NCI-H748 (cell line): ENCODE measurements around the gene ANKIB1.
"Not testable (repeated sequence)": the region's sequence is repeated elsewhere in the genome, so short reads cannot be mapped to it uniquely, and the experiment has no call there.

Experiments
- DNase-seq: peaks from one replicate; lab custom pipeline; 2025; ENCODE audit not compliant: unreplicated experiment; lab: John Stamatoyannopoulos, UW

The ANKIB1 gene

GRCh38 chr7:92400013-92400412, 154.2 kb downstream of the ANKIB1 start:
- no peak for DNase-seq

DNA sequence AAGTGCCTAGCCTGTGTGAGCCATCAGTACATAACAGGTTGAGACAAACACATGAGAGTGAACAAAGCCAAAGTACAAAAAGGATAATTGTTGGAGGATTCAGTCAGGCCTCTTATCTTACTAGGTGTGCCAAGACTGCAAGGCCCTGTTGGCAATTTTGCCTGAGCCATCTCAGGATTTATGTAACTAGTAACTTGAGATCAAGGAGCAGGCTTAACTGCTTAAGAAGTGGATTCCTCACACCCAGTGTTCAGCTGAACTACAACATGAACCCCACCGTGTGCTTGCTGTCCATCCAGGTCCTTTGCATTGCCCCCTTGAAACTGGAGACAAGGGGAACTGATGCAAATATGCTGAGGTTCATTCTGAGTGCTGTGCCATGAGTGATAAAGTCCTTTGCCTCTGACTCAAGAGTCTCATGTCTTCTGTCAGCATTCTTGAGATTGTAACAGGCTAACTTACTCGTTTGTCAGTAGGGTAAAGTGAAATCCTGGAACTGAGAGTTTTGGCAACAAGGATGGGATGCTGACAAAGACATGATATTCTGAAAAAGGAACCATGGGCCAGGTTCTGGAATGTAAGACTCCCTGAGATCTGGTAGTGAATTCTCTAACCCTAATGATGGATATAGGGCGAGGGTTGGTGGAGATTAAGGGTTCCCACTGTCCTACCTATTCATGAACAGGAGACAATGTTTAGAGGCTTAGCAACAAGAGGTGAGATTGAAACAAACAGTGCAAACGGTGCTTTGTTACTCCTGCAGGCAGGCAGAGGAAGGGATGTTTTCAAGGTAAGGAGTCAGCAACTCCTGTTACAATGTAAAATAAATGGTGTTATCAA, 157.4 kb downstream of the ANKIB1 start:
- no peak for DNase-seq

GRCh38 chr7:92403760-92404074, 157.9 kb downstream of the ANKIB1 start:
- no peak for DNase-seq

DNA sequence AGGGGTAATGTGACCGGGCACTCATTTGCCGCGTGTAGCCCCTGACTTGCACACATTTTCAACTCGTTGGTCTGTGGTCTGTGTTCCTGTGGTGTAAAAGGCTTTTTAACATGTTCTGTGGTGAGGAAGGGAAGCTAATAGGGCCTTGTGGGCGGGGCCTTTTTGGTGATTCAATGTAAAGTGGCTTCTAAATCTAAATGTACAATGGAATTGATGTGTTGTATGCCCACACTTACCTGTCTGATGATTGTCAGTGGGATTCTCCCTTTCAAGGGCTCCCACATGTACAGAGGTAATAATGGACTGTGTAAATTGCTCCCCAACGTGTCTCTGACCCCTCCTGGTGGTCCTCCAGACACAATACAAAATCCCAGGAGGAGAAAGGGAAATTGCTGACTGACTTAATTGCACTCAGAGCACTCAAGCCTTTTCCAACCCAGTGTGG, 158.4 kb downstream of the ANKIB1 start:
- DNase-seq: peak; percentile 53

DNA sequence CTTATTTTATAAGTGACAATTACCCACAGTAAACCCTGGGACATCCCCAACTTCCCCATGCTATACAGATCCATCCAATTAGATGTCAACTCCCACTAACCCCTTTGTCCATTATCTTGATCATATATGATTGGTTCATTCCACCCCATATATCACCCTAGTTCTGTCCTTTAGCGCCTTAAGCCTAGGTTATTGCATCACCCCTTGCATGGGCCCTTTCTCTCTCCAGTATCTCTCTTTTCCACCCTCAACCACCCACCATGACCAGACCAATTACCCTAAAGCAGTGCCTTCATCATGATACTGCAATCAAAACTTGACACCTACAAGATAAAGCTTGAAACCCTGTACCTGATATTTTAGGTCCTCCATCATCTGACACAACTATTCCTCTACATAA, 163.6 kb downstream of the ANKIB1 start:
- DNase-seq: no peak

DNA sequence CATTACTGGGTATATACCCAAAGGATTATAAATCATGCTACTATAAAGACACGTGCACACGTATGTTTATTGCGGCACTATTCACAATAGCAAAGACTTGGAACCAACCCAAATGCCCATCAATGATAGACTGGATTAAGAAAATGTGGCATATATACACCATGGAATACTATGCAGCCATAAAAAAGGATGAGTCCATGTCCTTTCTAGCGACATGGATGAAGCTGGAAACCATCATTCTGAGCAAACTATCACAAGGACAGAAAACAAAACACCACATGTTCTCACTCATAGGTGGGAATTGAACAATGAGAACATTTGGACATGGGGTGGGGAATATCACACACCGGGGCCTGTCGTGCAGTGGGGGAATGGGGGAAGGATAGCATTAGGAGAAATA, 164.4 kb downstream of the ANKIB1 start:
- DNase-seq: not testable (repeated sequence)

DNA sequence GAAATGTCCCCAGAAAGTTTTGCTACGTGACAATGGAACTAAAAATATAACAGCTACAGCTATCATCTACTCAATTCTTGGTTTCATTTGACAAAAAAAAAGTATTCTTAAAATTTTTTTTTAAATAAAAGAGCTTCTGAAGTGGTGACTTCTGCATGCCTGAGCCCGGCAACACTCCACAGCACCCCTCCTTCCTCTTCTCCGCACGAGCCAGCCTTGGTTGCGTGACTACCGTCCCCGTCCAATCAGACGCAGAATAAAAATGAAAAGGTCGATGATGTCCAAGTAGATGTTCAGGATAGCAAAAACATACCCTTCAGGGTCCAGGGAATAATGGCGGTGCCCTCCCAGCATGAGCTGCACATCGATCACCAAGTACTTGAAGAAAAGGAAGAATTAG, 167.0 kb downstream of the ANKIB1 start:
- DNase-seq: no peak

- DNase-seq: no peak
Measured at GRCh38 chr7:92413550-92413949, 167.8 kb downstream of the ANKIB1 start.

DNA sequence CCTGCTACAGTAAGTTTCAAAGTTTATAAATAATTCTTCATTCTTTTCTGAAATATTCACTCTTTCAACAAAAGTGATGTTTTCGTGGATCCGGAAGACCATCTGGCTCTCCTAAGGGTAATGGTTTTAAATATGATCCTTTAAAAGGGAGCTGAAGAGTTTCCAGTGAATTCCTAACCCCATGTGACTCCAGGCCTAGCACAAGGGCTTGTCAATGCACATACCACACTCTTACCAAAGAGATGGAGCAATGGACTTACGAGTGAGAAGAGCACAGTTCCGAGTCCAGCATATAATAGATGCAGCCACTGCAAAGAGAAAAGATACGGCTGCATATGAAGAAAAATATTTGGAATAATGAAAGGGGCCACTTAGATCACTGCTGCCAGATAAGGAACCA, 169.5 kb downstream of the ANKIB1 start:
- DNase-seq: no peak

DNA sequence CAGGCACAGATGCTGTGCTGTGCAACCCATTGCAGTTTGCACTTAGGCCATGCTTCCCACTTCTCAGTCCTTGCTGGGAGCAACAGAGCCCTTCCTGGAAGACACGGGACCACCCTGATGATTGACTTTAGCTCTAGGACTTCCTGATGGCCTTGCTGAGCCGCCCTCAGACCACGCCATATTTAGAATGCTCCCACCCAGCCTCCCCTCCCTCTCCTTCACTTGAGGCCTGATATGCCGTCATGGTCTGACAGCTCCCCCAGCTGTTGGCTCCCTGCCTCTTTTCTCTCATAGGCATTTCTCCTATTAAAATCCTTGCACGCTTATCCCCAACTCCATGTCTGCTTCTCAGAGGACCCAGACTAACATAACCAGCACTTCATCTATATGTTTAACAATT, 172.1 kb downstream of the ANKIB1 start:
- no peak for DNase-seq

DNA sequence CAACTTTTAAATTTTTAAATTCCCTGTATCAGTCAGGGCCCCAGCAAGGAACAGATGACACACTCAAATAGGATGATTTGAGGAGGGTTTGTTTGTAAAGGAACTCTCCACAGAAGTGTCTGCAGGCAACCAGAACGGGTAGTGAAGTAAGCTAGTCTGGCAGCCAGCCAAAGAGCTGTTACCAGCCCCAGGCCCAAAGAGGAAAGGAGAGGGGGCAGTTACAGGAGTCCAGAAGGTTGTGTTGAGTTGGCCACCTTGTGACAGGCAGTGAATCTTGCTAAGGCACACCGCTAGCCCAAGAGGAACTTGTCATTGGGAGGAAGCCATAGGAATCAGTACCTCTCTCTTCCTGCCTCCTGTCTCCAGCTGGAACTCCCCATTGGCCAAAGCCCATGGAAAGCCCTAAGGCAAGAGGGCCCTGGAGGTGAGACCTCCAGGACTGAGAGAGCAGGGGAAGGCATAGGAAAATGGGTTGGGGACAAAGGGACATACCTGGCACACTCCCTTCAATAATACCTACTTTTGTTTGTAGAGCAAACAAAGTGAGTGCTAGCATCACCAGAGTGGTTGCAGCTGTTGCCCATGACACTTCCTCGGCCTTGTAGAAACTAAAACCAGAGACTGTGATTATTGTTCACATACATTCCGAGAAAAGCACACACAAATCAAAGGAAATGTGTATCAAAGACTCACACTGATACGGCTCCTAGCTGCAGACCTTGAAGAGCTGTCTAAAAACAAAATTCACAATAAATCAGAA, 176.1 kb downstream of the ANKIB1 start:
- peak; percentile 91 for DNase-seq

- no peak for DNase-seq
Measured at GRCh38 chr7:92422926-92423325, 177.2 kb downstream of the ANKIB1 start.

DNA sequence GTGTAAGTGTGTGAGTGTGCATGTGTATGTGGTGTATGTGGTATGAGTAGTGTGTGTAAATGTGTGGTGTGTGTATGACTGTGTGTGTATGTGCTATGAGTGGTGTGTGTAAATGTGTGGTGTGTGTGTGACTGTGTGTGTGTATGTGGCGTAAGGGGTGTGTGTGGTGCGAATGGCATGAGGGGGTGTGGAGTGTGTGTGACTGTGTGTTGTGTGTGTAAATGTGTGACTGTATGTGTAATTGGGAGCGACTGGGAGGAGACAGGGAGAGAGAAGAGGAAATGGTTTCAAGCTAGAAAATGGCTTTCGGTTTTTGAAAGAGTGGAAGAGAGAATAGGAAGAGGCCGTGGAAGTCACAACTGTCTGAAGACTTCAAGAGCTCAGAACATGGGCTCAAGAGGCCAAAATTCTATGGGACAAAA, 177.9 kb downstream of the ANKIB1 start:
- DNase-seq: no peak

GRCh38 chr7:92425311-92425947, 179.7 kb downstream of the ANKIB1 start:
- DNase-seq: no peak

- no peak for DNase-seq
Measured at GRCh38 chr7:92427193-92427592, 181.4 kb downstream of the ANKIB1 start.

DNA sequence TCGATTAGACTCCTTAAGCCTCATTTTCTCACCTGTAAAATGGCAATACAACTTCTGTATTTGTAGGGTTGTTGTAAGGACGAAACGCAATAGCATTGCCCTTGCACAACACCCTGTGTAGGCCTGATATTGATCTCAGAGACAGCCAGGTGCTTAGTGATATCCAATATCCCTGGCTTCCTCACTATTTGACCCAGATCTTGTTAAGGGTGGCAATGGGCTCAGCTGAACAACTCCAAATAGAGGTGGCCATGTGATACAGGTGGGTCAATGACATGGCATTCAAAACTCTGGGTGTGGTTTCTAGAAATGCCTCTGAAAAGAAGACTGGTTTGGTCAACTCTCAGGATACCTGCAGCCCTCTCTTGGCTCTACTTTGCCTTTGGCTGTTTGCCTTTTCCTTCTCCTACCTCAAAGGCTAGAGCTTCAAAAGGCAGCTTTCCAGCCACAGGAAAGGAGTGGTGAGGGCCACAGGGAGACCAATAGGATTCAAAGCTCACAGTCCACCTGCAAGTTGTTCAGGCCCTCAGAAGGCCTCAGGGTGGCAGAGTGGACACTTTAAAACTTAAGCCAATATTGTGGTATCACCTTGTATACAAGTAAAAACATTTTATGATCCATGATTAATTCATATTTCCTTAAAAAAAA, 186.6 kb downstream of the ANKIB1 start:
- no peak for DNase-seq

DNA sequence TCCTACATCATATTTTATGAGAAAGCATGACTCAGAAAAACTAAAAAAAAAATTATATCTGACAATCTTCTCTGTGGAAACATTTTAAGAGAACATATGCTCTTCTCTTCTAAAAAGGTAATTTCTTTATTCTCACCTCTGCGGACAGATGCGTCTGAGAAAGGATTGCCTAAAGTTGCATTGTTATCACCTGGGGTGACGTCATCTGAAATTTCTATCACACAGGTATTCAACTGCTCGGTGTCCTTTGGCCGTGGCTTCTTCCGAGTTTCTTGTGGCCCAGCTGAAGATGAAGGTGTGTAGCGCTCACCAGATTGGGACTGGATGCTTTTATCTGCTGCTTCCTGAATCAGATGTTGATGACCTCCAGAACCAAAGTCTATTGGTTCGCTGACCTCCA, 187.2 kb downstream of the ANKIB1 start:
- DNase-seq: no peak

- no peak for DNase-seq
Measured at GRCh38 chr7:92435542-92435941, 189.8 kb downstream of the ANKIB1 start.

DNA sequence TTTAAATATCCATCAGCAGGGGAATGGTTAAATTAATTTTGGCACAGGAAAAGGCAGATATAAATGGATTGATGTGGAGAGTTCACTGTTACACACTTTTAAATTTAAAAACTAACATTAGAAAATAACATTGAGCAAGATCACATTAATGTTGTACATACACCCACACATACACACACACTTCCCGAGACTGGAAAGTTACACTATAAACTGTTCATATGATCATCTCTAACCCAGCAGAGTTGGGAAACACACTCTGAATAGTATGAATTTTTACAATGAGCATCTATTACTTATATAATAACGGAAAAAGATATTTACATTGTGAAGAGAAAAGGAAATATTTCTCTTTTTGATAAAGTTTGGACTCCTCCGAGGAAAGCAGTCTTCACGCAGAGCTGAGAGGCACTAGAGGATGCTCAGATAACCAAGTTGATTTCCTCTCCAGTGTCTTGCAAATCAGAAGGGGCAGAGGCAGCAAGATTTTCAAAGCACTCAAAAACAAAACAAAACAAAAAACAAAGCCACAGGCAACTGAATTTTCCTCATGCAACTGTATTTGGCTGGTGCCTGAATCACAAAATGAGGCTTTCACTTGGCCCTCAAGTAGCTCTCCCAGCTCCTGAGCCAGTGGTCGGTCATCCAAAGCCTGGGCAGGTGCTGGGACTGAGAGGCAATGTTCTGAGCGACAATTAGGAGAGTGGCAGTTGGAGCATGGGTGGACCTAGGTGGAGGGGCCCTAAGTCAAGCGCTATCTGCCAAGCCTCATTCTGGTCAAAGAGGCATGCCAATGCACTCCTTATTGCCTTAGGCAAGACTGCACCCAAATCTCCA, 191.1 kb downstream of the ANKIB1 start:
- DNase-seq: no peak

DNA sequence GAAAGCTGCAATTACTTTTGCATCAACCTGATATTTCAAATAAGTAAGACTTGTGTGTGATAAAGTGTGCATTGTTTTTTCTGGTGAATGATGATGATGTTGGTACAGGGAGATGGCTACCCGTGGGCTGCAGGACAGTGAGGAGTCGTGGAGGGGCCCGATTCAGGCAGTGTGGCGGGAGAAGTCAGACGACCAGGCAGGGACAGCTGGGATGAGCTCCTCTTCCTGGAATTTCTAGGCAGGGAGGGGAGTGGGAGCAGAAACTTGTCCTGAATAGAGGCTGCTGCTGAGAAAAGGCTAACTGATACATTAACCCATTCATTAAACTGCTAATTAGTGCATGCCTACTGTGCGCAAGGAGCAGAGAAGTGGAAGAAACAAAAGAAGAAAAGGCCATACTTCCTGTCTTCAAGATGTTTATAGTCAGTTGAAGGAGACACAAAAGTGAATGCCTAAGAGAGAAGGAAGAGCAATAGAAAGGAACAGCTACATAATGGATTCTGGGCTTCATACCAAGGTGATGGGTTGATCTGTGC, 192.2 kb downstream of the ANKIB1 start:
- no peak for DNase-seq
